PC-9 (cell line): ENCODE results near the gene EYA2. TPM values are rescaled to one million over a fixed set of nuclear protein-coding genes. Genes with fewer than 3 reads are reported as not detected.

Experiments used
- BruUV-seq: library from RNA; stranded (reverse); fragments of 400-500 nt; replicated peaks from 2 replicates; lab custom pipeline; 2021; lab: Mats Ljungman, UMichigan
- CTCF ChIA-PET: fragments of 300-600 bp; sonication (Branson Sonifier 250); formaldehyde crosslinking; loops from one replicate; lab custom pipeline; 2022; ENCODE audit warnings: antibody characterized with exemption; lab: Charles Lee
- POLR2A ChIA-PET: fragments of 300-600 bp; sonication (Branson Sonifier 250); formaldehyde crosslinking; loops from one replicate; lab custom pipeline; 2022; ENCODE audit warnings: antibody characterized with exemption; ENCODE audit not compliant: unreplicated experiment; lab: Charles Lee
- DNase-seq, 2 experiments: peaks; one replicate each; pipeline versions ENCODE4 v3.0.0 to v3.0.0-alpha.2; 2015 to 2022; ENCODE audit warnings: mixed read lengths in 1 of 2
- H2AFZ ChIP-seq: fragments of 200-600 bp; sonication (generic); 2 replicates; pipeline ENCODE4 v1.8.1; 2017; ENCODE audit warnings: antibody characterized with exemption
- H3F3A ChIP-seq: fragments of 200-600 bp; sonication (generic); 2 replicates; pipeline ENCODE4 v1.8.1; 2017; ENCODE audit warnings: antibody characterized with exemption, mild to moderate bottlenecking, low read depth; ENCODE audit not compliant: insufficient read depth
- H3K27ac ChIP-seq: fragments of 200-600 bp; sonication (generic); 2 replicates; pipeline ENCODE4 v1.6.1; 2016; ENCODE audit warnings: mixed run types
- H3K27me3 ChIP-seq: fragments of 200-600 bp; sonication (generic); 2 replicates; pipeline ENCODE4 v1.6.1; 2016; ENCODE audit warnings: low read depth, mixed run types; ENCODE audit not compliant: insufficient read depth
- H3K36me3 ChIP-seq: fragments of 200-600 bp; sonication (generic); 2 replicates; pipeline ENCODE4 v1.6.1; 2016; ENCODE audit warnings: low read depth, mixed run types
- H3K4me1 ChIP-seq: fragments of 200-600 bp; sonication (generic); replicated peaks from 2 replicates; pipeline ENCODE4 v1.6.1; 2016; ENCODE audit warnings: mixed run types; ENCODE audit not compliant: insufficient read depth
- H3K4me2 ChIP-seq: fragments of 200-600 bp; sonication (generic); 2 replicates; pipeline ENCODE4 v1.6.1; 2017; ENCODE audit warnings: mixed run types
- H3K4me3 ChIP-seq: fragments of 200-600 bp; sonication (generic); 2 replicates; pipeline ENCODE4 v1.6.1; 2016; ENCODE audit warnings: mixed run types
- H3K79me2 ChIP-seq: fragments of 200-600 bp; sonication (generic); 2 replicates; pipeline ENCODE4 v1.6.1; 2017; ENCODE audit warnings: low read depth, mixed run types
- H3K9me2 ChIP-seq: fragments of 200-600 bp; sonication (generic); 2 replicates; pipeline ENCODE4 v1.8.1; 2017; ENCODE audit warnings: mild to moderate bottlenecking; ENCODE audit not compliant: insufficient read depth
- H3K9me3 ChIP-seq: fragments of 200-600 bp; sonication (generic); 2 replicates; pipeline ENCODE4 v1.8.1; 2016; ENCODE audit warnings: low read depth; ENCODE audit not compliant: insufficient read depth
- H4K20me1 ChIP-seq: fragments of 200-600 bp; sonication (generic); 2 replicates; pipeline ENCODE4 v1.8.1; 2017; ENCODE audit not compliant: insufficient read depth
- CTCF ChIP-seq: fragments of 200-600 bp; sonication (generic); conservative IDR thresholded peaks from 2 replicates; pipeline ENCODE4 v1.6.1; 2017; ENCODE audit warnings: mixed run types, antibody characterized with exemption, mild to moderate bottlenecking, moderate library complexity
- EZH2 ChIP-seq: fragments of 200-600 bp; sonication (generic); IDR thresholded peaks from 2 replicates; pipeline ENCODE4 v1.8.0; 2017; ENCODE audit warnings: antibody characterized with exemption, low read depth
- intact Hi-C: fragments of 100-400 bp; cut with micrococcal nuclease; formaldehyde crosslinking; loops from one replicate; pipeline ENCODE4 v1.10.0; 2022; ENCODE audit not compliant: unreplicated experiment
- total RNA-seq: library from RNA; stranded (reverse); gene quantifications from 2 replicates; pipeline ENCODE4 v1.2.3, GENCODE V29; 2021

EYA2 gene
- total RNA-seq, 1 experiment from 2014 or later: not detected

- Histone ChIP-seq H3K79me2 (no peaks in the 10 kb centered on the region), H3K36me3 (no peaks in the 10 kb centered on the region), H3K4me3 (no peak overlapping the region), H3K27me3 (no peaks in the 10 kb centered on the region), H2AFZ (0 out of 2 replicates have a peak overlapping the region, but pooled peaks have one; percentile 2), H4K20me1 (no peaks in the 10 kb centered on the region), H3F3A (no peaks in the 10 kb centered on the region), H3K9me3 (no peaks in the 10 kb centered on the region), H3K4me1 (0 out of 2 replicates have a peak, but pooled peaks cover 3% of the 10 kb centered on the region), H3K4me2 (no peak overlapping the region), H3K27ac (no peak overlapping the region), H3K9me2 (no peaks in the 10 kb centered on the region)
- CTCF ChIA-PET: no interaction called here
- BruUV-seq: no TSS peak
- TF ChIP-seq EZH2 (no peak), CTCF (peak; percentile 44; the same call in 1 of the 2 replicates)
- POLR2A ChIA-PET: no interaction called here
- intact Hi-C loops: no loop called here
- peak in 1 of 2 experiments; percentile 44 for DNase-seq
Observed at GRCh38 chr20:46939031-46939965, 44.7 kb downstream of the EYA2 start.

- TF ChIP-seq EZH2 (no peak), CTCF (no peak)
- no peaks in the 10 kb centered on the region for H3K27me3 ChIP-seq
Observed at GRCh38 chr20:46940616-46941015, 46.0 kb downstream of the EYA2 start.

GRCh38 chr20:46941404-46941803, 46.8 kb downstream of the EYA2 start:
- ChIA-PET POLR2A (interaction anchor here (0.6 kb wide), 1 partner anchor 49 kb away, joined by 5 read pairs; no protein-coding TSS in a partner anchor), CTCF (no interaction called here)
- H3K4me2 ChIP-seq: no peak overlapping the region
- H4K20me1 ChIP-seq: no peaks in the 10 kb centered on the region
- no peaks in the 10 kb centered on the region for H3K27me3 ChIP-seq
- intact Hi-C loops: no loop called here
- H3F3A ChIP-seq: no peaks in the 10 kb centered on the region
- H3K4me3 ChIP-seq: no peak overlapping the region
- no peak for TF ChIP-seq EZH2
- no peak for TF ChIP-seq CTCF
- DNase-seq: no peak
- no peaks in the 10 kb centered on the region for H3K36me3 ChIP-seq
- H3K9me2 ChIP-seq: no peaks in the 10 kb centered on the region
- H3K4me1 ChIP-seq: 0 out of 2 replicates have a peak, but pooled peaks cover 3% of the 10 kb centered on the region
- no TSS peak for BruUV-seq
- no peaks in the 10 kb centered on the region for H3K79me2 ChIP-seq
- no peak overlapping the region for H2AFZ ChIP-seq
- H3K27ac ChIP-seq: no peak overlapping the region
- H3K9me3 ChIP-seq: no peaks in the 10 kb centered on the region

More at GRCh38 chr20:46940616-46941015, 46.0 kb downstream of the EYA2 start:
- Histone ChIP-seq H3K9me3 (no peaks in the 10 kb centered on the region), H3K27ac (no peak overlapping the region), H3K9me2 (no peaks in the 10 kb centered on the region), H3K79me2 (no peaks in the 10 kb centered on the region), H3F3A (no peaks in the 10 kb centered on the region), H3K36me3 (no peaks in the 10 kb centered on the region), H2AFZ (no peak overlapping the region), H3K4me3 (no peak overlapping the region), H3K4me2 (no peak overlapping the region), H3K4me1 (0 out of 2 replicates have a peak, but pooled peaks cover 3% of the 10 kb centered on the region), H4K20me1 (no peaks in the 10 kb centered on the region)
- intact Hi-C loops: no loop called here
- no peak for DNase-seq
- no TSS peak for BruUV-seq
- POLR2A ChIA-PET: no interaction called here
- CTCF ChIA-PET: no interaction called here
